SJCRH30 (cell line): ENCODE data around the gene PTPRM. TPM values are rescaled to one million over a fixed set of nuclear protein-coding genes. Genes with fewer than 3 reads are reported as not detected.

Experiments used
- DNase-seq, 2 experiments: peaks; one replicate each; pipeline ENCODE4 v3.0.0-alpha.2; 2015 to 2020
- H3K27ac ChIP-seq: fragments of 250-450 bp; sonication (Bioruptor Pico); 2 replicates; pipeline ENCODE4 v1.5.1; 2020; ENCODE audit warnings: mild to moderate bottlenecking, moderate library complexity
- H3K27me3 ChIP-seq: fragments of 250-450 bp; sonication (Bioruptor Pico); 2 replicates; pipeline ENCODE4 v1.5.1; 2020; ENCODE audit warnings: mild to moderate bottlenecking, moderate library complexity
- H3K36me3 ChIP-seq: fragments of 250-450 bp; sonication (Bioruptor Pico); 2 replicates; pipeline ENCODE4 v1.5.1; 2020; ENCODE audit warnings: mild to moderate bottlenecking, moderate library complexity
- H3K4me1 ChIP-seq: fragments of 250-450 bp; sonication (Bioruptor Pico); 2 replicates; pipeline ENCODE4 v1.5.1; 2020; ENCODE audit warnings: mild to moderate bottlenecking, moderate library complexity
- H3K4me3 ChIP-seq: fragments of 250-450 bp; sonication (Bioruptor Pico); 2 replicates; pipeline ENCODE4 v1.5.1; 2020; ENCODE audit warnings: mild to moderate bottlenecking, moderate library complexity
- H3K9me3 ChIP-seq: fragments of 250-450 bp; sonication (Bioruptor Pico); replicated peaks from 2 replicates; pipeline ENCODE4 v1.5.1; 2020; ENCODE audit warnings: mild to moderate bottlenecking, moderate library complexity
- total RNA-seq: library from RNA; depleted of rRNA; stranded (reverse); fragments of >200 nt; shearing (Covaris generic); gene quantifications from 2 replicates; pipeline ENCODE4 v1.2.3, GENCODE V29; 2014

The PTPRM gene
- total RNA-seq, 1 experiment from 2014 or later = 10.1 TPM

- Histone ChIP-seq H3K27ac (no peak overlapping the region), H3K27me3 (no peaks in the 10 kb centered on the region), H3K9me3 (no peaks in the 10 kb centered on the region), H3K36me3 (no peaks in the 10 kb centered on the region), H3K4me1 (no peaks in the 10 kb centered on the region), H3K4me3 (no peak overlapping the region)
- no peak for DNase-seq
These were observed 263.4 kb downstream of the PTPRM start for GRCh38 chr18:7830468-7830867.

- H3K4me3 ChIP-seq = no peak overlapping the region
- no peaks in the 10 kb centered on the region for H3K36me3 ChIP-seq
- H3K4me1 ChIP-seq = no peaks in the 10 kb centered on the region
- H3K27ac ChIP-seq = no peak overlapping the region
- DNase-seq = no peak
- no peaks in the 10 kb centered on the region for H3K27me3 ChIP-seq
- H3K9me3 ChIP-seq = no peaks in the 10 kb centered on the region
These were observed 272.4 kb downstream of the PTPRM start for GRCh38 chr18:7839548-7839947.

GRCh38 chr18:7840411-7840810, 273.3 kb downstream of the PTPRM start:
- Histone ChIP-seq H3K27ac (no peak overlapping the region), H3K27me3 (no peaks in the 10 kb centered on the region), H3K4me1 (no peaks in the 10 kb centered on the region), H3K36me3 (no peaks in the 10 kb centered on the region), H3K9me3 (no peaks in the 10 kb centered on the region), H3K4me3 (no peak overlapping the region)
- no peak for DNase-seq

- DNase-seq = no peak
- no peaks in the 10 kb centered on the region for H3K4me1 ChIP-seq
- H3K27me3 ChIP-seq = no peaks in the 10 kb centered on the region
- no peak overlapping the region for H3K4me3 ChIP-seq
- H3K36me3 ChIP-seq = no peaks in the 10 kb centered on the region
- H3K27ac ChIP-seq = no peak overlapping the region
- H3K9me3 ChIP-seq = no peaks in the 10 kb centered on the region
These were observed 276.9 kb downstream of the PTPRM start for GRCh38 chr18:7844017-7844416.

GRCh38 chr18:7844418-7844817, 277.3 kb downstream of the PTPRM start:
- H3K27me3 ChIP-seq = no peaks in the 10 kb centered on the region
- H3K4me1 ChIP-seq = no peaks in the 10 kb centered on the region
- H3K27ac ChIP-seq = no peak overlapping the region
- no peaks in the 10 kb centered on the region for H3K9me3 ChIP-seq
- H3K36me3 ChIP-seq = no peaks in the 10 kb centered on the region
- H3K4me3 ChIP-seq = no peak overlapping the region
- no peak for DNase-seq

- no peak for DNase-seq
- no peaks in the 10 kb centered on the region for H3K36me3 ChIP-seq
- no peaks in the 10 kb centered on the region for H3K27me3 ChIP-seq
These were observed 279.2 kb downstream of the PTPRM start for GRCh38 chr18:7846335-7846734.

GRCh38 chr18:7847357-7848053, 280.4 kb downstream of the PTPRM start:
- no peak overlapping the region for H3K4me3 ChIP-seq
- no peaks in the 10 kb centered on the region for H3K36me3 ChIP-seq
- H3K4me1 ChIP-seq = no peaks in the 10 kb centered on the region
- no peaks in the 10 kb centered on the region for H3K27me3 ChIP-seq
- H3K9me3 ChIP-seq = no peaks in the 10 kb centered on the region
- H3K27ac ChIP-seq = no peak overlapping the region
- DNase-seq = no peak

More at GRCh38 chr18:7846335-7846734, 279.2 kb downstream of the PTPRM start:
- Histone ChIP-seq H3K9me3 (no peaks in the 10 kb centered on the region), H3K4me3 (no peak overlapping the region), H3K4me1 (no peaks in the 10 kb centered on the region), H3K27ac (no peak overlapping the region)

- Histone ChIP-seq H3K27me3 (no peaks in the 10 kb centered on the region), H3K9me3 (no peaks in the 10 kb centered on the region), H3K36me3 (no peaks in the 10 kb centered on the region), H3K4me1 (no peaks in the 10 kb centered on the region), H3K27ac (no peak overlapping the region), H3K4me3 (no peak overlapping the region)
- no peak for DNase-seq
These were observed 280.9 kb downstream of the PTPRM start for GRCh38 chr18:7848054-7848412.

- no peaks in the 10 kb centered on the region for H3K4me1 ChIP-seq
- H3K4me3 ChIP-seq = no peak overlapping the region
- no peaks in the 10 kb centered on the region for H3K36me3 ChIP-seq
- H3K27me3 ChIP-seq = no peaks in the 10 kb centered on the region
- H3K27ac ChIP-seq = no peak overlapping the region
- DNase-seq = no peak
- no peaks in the 10 kb centered on the region for H3K9me3 ChIP-seq
These were observed 283.3 kb downstream of the PTPRM start for GRCh38 chr18:7850446-7850845.

GRCh38 chr18:7855028-7855427, 287.9 kb downstream of the PTPRM start:
- H3K4me1 ChIP-seq = no peaks in the 10 kb centered on the region
- H3K27me3 ChIP-seq = no peaks in the 10 kb centered on the region
- no peak overlapping the region for H3K27ac ChIP-seq
- no peak for DNase-seq
- H3K4me3 ChIP-seq = no peak overlapping the region
- H3K9me3 ChIP-seq = no peaks in the 10 kb centered on the region
- H3K36me3 ChIP-seq = no peaks in the 10 kb centered on the region

GRCh38 chr18:7855671-7856070, 288.6 kb downstream of the PTPRM start:
- H3K27ac ChIP-seq = no peak overlapping the region
- H3K36me3 ChIP-seq = no peaks in the 10 kb centered on the region
- H3K27me3 ChIP-seq = no peaks in the 10 kb centered on the region
- H3K4me3 ChIP-seq = no peak overlapping the region
- DNase-seq = no peak
- no peaks in the 10 kb centered on the region for H3K4me1 ChIP-seq
- H3K9me3 ChIP-seq = no peaks in the 10 kb centered on the region

GRCh38 chr18:7856116-7856515, 289.0 kb downstream of the PTPRM start:
- DNase-seq = no peak
- Histone ChIP-seq H3K36me3 (no peaks in the 10 kb centered on the region), H3K9me3 (no peaks in the 10 kb centered on the region), H3K27me3 (no peaks in the 10 kb centered on the region), H3K27ac (no peak overlapping the region), H3K4me3 (no peak overlapping the region), H3K4me1 (no peaks in the 10 kb centered on the region)

- Histone ChIP-seq H3K4me1 (no peaks in the 10 kb centered on the region), H3K9me3 (no peaks in the 10 kb centered on the region), H3K4me3 (no peak overlapping the region), H3K36me3 (no peaks in the 10 kb centered on the region), H3K27me3 (no peaks in the 10 kb centered on the region), H3K27ac (no peak overlapping the region)
- no peak for DNase-seq
These were observed 289.6 kb downstream of the PTPRM start for GRCh38 chr18:7856733-7857132.

- no peaks in the 10 kb centered on the region for H3K4me1 ChIP-seq
- H3K36me3 ChIP-seq = no peaks in the 10 kb centered on the region
- H3K27ac ChIP-seq = no peak overlapping the region
- no peaks in the 10 kb centered on the region for H3K27me3 ChIP-seq
- no peak for DNase-seq
- H3K9me3 ChIP-seq = no peaks in the 10 kb centered on the region
- no peak overlapping the region for H3K4me3 ChIP-seq
These were observed 290.4 kb downstream of the PTPRM start for GRCh38 chr18:7857562-7857961.

GRCh38 chr18:7859122-7859521, 292.0 kb downstream of the PTPRM start:
- Histone ChIP-seq H3K36me3 (no peaks in the 10 kb centered on the region), H3K27me3 (no peaks in the 10 kb centered on the region), H3K4me3 (no peak overlapping the region), H3K27ac (no peak overlapping the region), H3K4me1 (no peaks in the 10 kb centered on the region), H3K9me3 (no peaks in the 10 kb centered on the region)
- DNase-seq = no peak

- no peak for DNase-seq
- H3K27ac ChIP-seq = no peak overlapping the region
- no peaks in the 10 kb centered on the region for H3K9me3 ChIP-seq
- H3K36me3 ChIP-seq = no peaks in the 10 kb centered on the region
- H3K4me3 ChIP-seq = no peak overlapping the region
- no peaks in the 10 kb centered on the region for H3K4me1 ChIP-seq
- no peaks in the 10 kb centered on the region for H3K27me3 ChIP-seq
These were observed 303.1 kb downstream of the PTPRM start for GRCh38 chr18:7870266-7870665.
